CD14-positive monocyte (primary cell): ENCODE data around the gene KL. TPM values are rescaled to one million over a fixed set of nuclear protein-coding genes. Genes with fewer than 3 reads are reported as not detected.

Experiments
- DNase-seq, 3 donors: peaks; one replicate each; pipeline ENCODE4 v3.0.0-alpha.2; 2011 to 2022
- H2AFZ ChIP-seq: 2 replicates; pipeline ENCODE4 v1.6.0; 2012; ENCODE audit warnings: mild to moderate bottlenecking, low read depth, low read length, inconsistent platforms; ENCODE audit not compliant: insufficient read depth, poor library complexity, severe bottlenecking
- H3K27ac ChIP-seq, 2 donors: 1 replicate in 1 of 2; 2 replicates in 1 of 2; pipeline ENCODE4 v1.5.1; 2012 to 2013; ENCODE audit warnings: low read length in 2 of 2, control low read depth in 1 of 2, inconsistent platforms in 1 of 2, low read depth in 1 of 2, mild to moderate bottlenecking in 1 of 2
- H3K27me3 ChIP-seq, 2 donors: one replicate each; pipeline versions ENCODE4 v1.6.0 to v1.6.1; 2011 to 2013; ENCODE audit warnings: low read length in 2 of 2; ENCODE audit not compliant: control insufficient read depth in 2 of 2, insufficient read depth in 2 of 2
- H3K36me3 ChIP-seq, 2 donors: replicated peaks in 1 of 2; 1 replicate in 1 of 2; 2 replicates in 1 of 2; pipeline versions ENCODE4 v1.5.1 to v1.6.1; 2012 to 2013; ENCODE audit warnings: low read length in 2 of 2, control low read depth in 1 of 2, inconsistent platforms in 1 of 2, mild to moderate bottlenecking in 1 of 2; ENCODE audit not compliant: insufficient read depth in 2 of 2, control insufficient read depth in 1 of 2
- H3K4me1 ChIP-seq, 2 donors: 1 replicate in 1 of 2; 2 replicates in 1 of 2; pipeline versions ENCODE4 v1.5.1 to v1.6.1; 2012 to 2013; ENCODE audit warnings: low read length in 2 of 2, control low read depth in 1 of 2, inconsistent platforms in 1 of 2, mild to moderate bottlenecking in 1 of 2, moderate library complexity in 1 of 2; ENCODE audit not compliant: insufficient read depth in 2 of 2, control insufficient read depth in 1 of 2
- H3K4me2 ChIP-seq: replicated peaks from 2 replicates; pipeline ENCODE3; 2012; ENCODE audit warnings: low read length, moderate library complexity, mild to moderate bottlenecking; ENCODE audit not compliant: poor library complexity, severe bottlenecking; ENCODE audit errors: extremely low read depth
- H3K4me3 ChIP-seq, 3 experiments: fragments of 200-600 bp in 1 of 3; sonication (generic) in 1 of 3; replicated peaks in 1 of 3; 1 replicate in 2 of 3; 2 replicates in 1 of 3; pipeline ENCODE4 v1.5.1; 2011 to 2013; ENCODE audit warnings: low read length in 3 of 3, mild to moderate bottlenecking in 3 of 3, control low read depth in 2 of 3, low read depth in 2 of 3, inconsistent platforms in 1 of 3, moderate library complexity in 1 of 3
- H3K79me2 ChIP-seq: 2 replicates; pipeline ENCODE4 v1.6.0; 2012; ENCODE audit warnings: mild to moderate bottlenecking, control low read depth, inconsistent platforms, low read length, moderate library complexity; ENCODE audit not compliant: insufficient read depth
- H3K9ac ChIP-seq: 2 replicates; pipeline ENCODE4 v1.6.0; 2017; ENCODE audit warnings: low read length, mild to moderate bottlenecking; ENCODE audit not compliant: insufficient read depth, poor library complexity, severe bottlenecking
- H3K9me3 ChIP-seq, 2 donors: replicated peaks in 1 of 2; 1 replicate in 1 of 2; 2 replicates in 1 of 2; pipeline versions ENCODE4 v1.5.1 to v1.6.1; 2012 to 2013; ENCODE audit warnings: low read length in 2 of 2, control low read depth in 1 of 2; ENCODE audit not compliant: control insufficient read depth in 1 of 2, insufficient read depth in 1 of 2
- H4K20me1 ChIP-seq: 2 replicates; pipeline ENCODE4 v1.6.0; 2012; ENCODE audit warnings: mild to moderate bottlenecking, low read length, control low read depth, moderate library complexity; ENCODE audit not compliant: insufficient read depth
- H3K27ac Mint-ChIP-seq, 7 donors: one replicate each; pipeline ENCODE4 v1.8.0; 2020; ENCODE audit warnings: mild to moderate bottlenecking in 7 of 7, mixed read lengths in 7 of 7, moderate library complexity in 6 of 7, inconsistent platforms in 2 of 7
- H3K27me3 Mint-ChIP-seq, 3 donors: one replicate each; pipeline ENCODE4 v1.8.0; 2021 to 2022; ENCODE audit warnings: low read depth in 3 of 3, mild to moderate bottlenecking in 3 of 3, mixed read lengths in 3 of 3, moderate library complexity in 3 of 3, inconsistent platforms in 1 of 3
- H3K36me3 Mint-ChIP-seq, 2 donors: one replicate each; pipeline ENCODE4 v1.8.0; 2020; ENCODE audit warnings: mixed read lengths in 2 of 2, inconsistent platforms in 1 of 2, mild to moderate bottlenecking in 1 of 2
- H3K4me1 Mint-ChIP-seq: one replicate; pipeline ENCODE4 v1.8.0; 2020; ENCODE audit warnings: mild to moderate bottlenecking, mixed read lengths
- H3K4me3 Mint-ChIP-seq, 2 donors: one replicate each; pipeline ENCODE4 v1.8.0; 2020; ENCODE audit warnings: mild to moderate bottlenecking in 2 of 2, mixed read lengths in 2 of 2, moderate library complexity in 1 of 2
- H3K9me3 Mint-ChIP-seq, 7 donors: one replicate each; pipeline ENCODE4 v1.8.0; 2020 to 2022; ENCODE audit warnings: mixed read lengths in 7 of 7, mild to moderate bottlenecking in 6 of 7, moderate library complexity in 6 of 7, inconsistent platforms in 2 of 7
- CTCF ChIP-seq: fragments of 200-600 bp; IDR thresholded peaks from one replicate; pipeline ENCODE4 v1.8.0; 2022; ENCODE audit warnings: antibody characterized with exemption, mild to moderate bottlenecking
- WGBS: methylation state at CpG from one replicate; pipeline ENCODE4 v1.1.5; 2013; ENCODE audit warnings: missing lambda C conversion rate; ENCODE audit not compliant: insufficient coverage; 5-methylcytosine and 5-hydroxymethylcytosine counted together
- intact Hi-C, 2 donors: fragments of 100-400 bp; cut with micrococcal nuclease; formaldehyde crosslinking; loops; one replicate each; pipeline versions ENCODE4 v1.15.0 to v1.15.1; 2023
- polyA plus RNA-seq, 3 donors: library from polyadenylated mRNA; depleted of rRNA in 1 of 3; unstranded in 2 of 3; stranded (reverse) in 1 of 3; fragments of 300-500 nt in 2 of 3; fragments of >200 nt in 1 of 3; fragmentation: Illumina TruSeq in 2 of 3; gene quantifications; 1 replicate in 2 of 3; 2 replicates in 1 of 3; pipeline ENCODE4 v1.2.3, GENCODE V29; 2012 to 2021

The KL gene
- polyA plus RNA-seq, 3 donors: 0.24 to 1.4 (median 0.75) TPM

- Histone ChIP-seq H3K36me3 (no peaks in the 10 kb centered on the region), H3K4me2 (peak overlapping the region; percentile 42), H3K9me3 (no peaks in the 10 kb centered on the region), H2AFZ (peak overlapping the region; percentile 46), H3K4me3 (peak overlapping the region in 1 of 3 experiments; percentile 39), H3K79me2 (no peaks in the 10 kb centered on the region), H3K4me1 (peaks cover 36 to 39% of the 10 kb centered on the region in 2 donors), H3K27ac (peak overlapping the region; percentile 56 to 73), H4K20me1 (no peaks in the 10 kb centered on the region), H3K9ac (no peak overlapping the region), H3K27me3 (no peaks in the 10 kb centered on the region)
- peak; percentile 40 to 64 (median 53) for DNase-seq
- intact Hi-C loops: no loop called here
- WGBS: 54% methylated on average over 10 of the region's 14 CpGs
- H3K4me3 Mint-ChIP-seq: peak overlapping the region; percentile 11 to 69
- H3K9me3 Mint-ChIP-seq: peaks cover 0 to 2% (median 0%) of the 10 kb centered on the region in 7 donors
- H3K4me1 Mint-ChIP-seq: peaks cover 40% of the 10 kb centered on the region
- TF ChIP-seq CTCF: no peak
- H3K27ac Mint-ChIP-seq: peak overlapping the region; percentile 76 to 93 (median 84)
- H3K27me3 Mint-ChIP-seq: peaks cover 0 to 6% (median 0%) of the 10 kb centered on the region in 3 donors
- peaks cover 3 to 5% of the 10 kb centered on the region in 2 donors for H3K36me3 Mint-ChIP-seq
These were observed 94.6 kb downstream of the KL start for GRCh38 chr13:33110713-33111413.

- Mint-ChIP-seq H3K4me1 (peaks cover 34% of the 10 kb centered on the region), H3K9me3 (peaks cover 0 to 2% (median 0%) of the 10 kb centered on the region in 7 donors), H3K27ac (peak overlapping the region in 6 of 7 donors; percentile 3 to 93 (median 82)), H3K4me3 (peak overlapping the region in 1 of 2 donors; percentile 69), H3K36me3 (peaks cover 2 to 3% of the 10 kb centered on the region in 2 donors), H3K27me3 (peaks cover 0 to 6% (median 0%) of the 10 kb centered on the region in 3 donors)
- Histone ChIP-seq H3K9ac (no peak overlapping the region), H3K79me2 (no peaks in the 10 kb centered on the region), H3K36me3 (no peaks in the 10 kb centered on the region), H3K4me1 (peaks cover 34 to 36% of the 10 kb centered on the region in 2 donors), H3K27me3 (no peaks in the 10 kb centered on the region), H3K4me2 (peak overlapping the region; percentile 42), H3K27ac (peak overlapping the region in 1 of 2 donors; percentile 73), H3K9me3 (no peaks in the 10 kb centered on the region), H2AFZ (no peak overlapping the region), H3K4me3 (peak overlapping the region in 1 of 3 experiments; percentile 39), H4K20me1 (no peaks in the 10 kb centered on the region)
- 85% methylated on average over 8 of the region's 9 CpGs for WGBS
- intact Hi-C loops: no loop called here
- DNase-seq: no peak
- no peak for TF ChIP-seq CTCF
These were observed 95.3 kb downstream of the KL start for GRCh38 chr13:33111414-33112110.
